Kidney (tissue), 14 donors: ENCODE results near the gene SNTG2. TPM values are rescaled to one million over a fixed set of nuclear protein-coding genes. Genes with fewer than 3 reads are reported as not detected.

Experiments used
- DNase-seq, 5 donors: peaks; one replicate each; pipeline ENCODE4 v3.0.0-alpha.2; 2013 to 2020
- FAIRE-seq: peaks from 2 replicates; lab custom pipeline; 2012; peaks lifted over from hg19 to GRCh38; lab: Jason Lieb, UNC
- H3K27ac ChIP-seq, 2 donors: one replicate each; pipeline ENCODE4 v1.7.0; 2013; ENCODE audit warnings: low read depth in 2 of 2, low read length in 2 of 2, inconsistent platforms in 1 of 2
- H3K27me3 ChIP-seq: one replicate; pipeline ENCODE4 v1.7.1; 2013; ENCODE audit warnings: low read length, inconsistent platforms; ENCODE audit not compliant: control insufficient read depth, insufficient read depth
- H3K36me3 ChIP-seq, 3 donors: one replicate each; pipeline versions ENCODE4 v1.7.0 to v1.7.1; 2013; ENCODE audit warnings: low read length in 3 of 3, control low read depth in 1 of 3, inconsistent platforms in 1 of 3; ENCODE audit not compliant: insufficient read depth in 3 of 3, control insufficient read depth in 2 of 3
- H3K4me1 ChIP-seq, 3 donors: one replicate each; pipeline versions ENCODE4 v1.7.0 to v1.7.1; 2013; ENCODE audit warnings: low read length in 3 of 3, inconsistent platforms in 1 of 3, low read depth in 1 of 3; ENCODE audit not compliant: control insufficient read depth in 2 of 3, insufficient read depth in 2 of 3
- H3K4me3 ChIP-seq, 3 donors: one replicate each; pipeline versions ENCODE4 v1.7.0 to v1.8.1; 2013; ENCODE audit warnings: low read length in 3 of 3, control low read depth in 1 of 3, inconsistent platforms in 1 of 3
- H3K9ac ChIP-seq, 3 donors: one replicate each; pipeline versions ENCODE4 v1.7.0 to v1.7.1; 2013; ENCODE audit warnings: low read length in 3 of 3, control low read depth in 1 of 3, inconsistent platforms in 1 of 3
- H3K9me3 ChIP-seq, 3 donors: one replicate each; pipeline versions ENCODE4 v1.7.0 to v1.7.1; 2013; ENCODE audit warnings: low read length in 3 of 3, control low read depth in 1 of 3, inconsistent platforms in 1 of 3; ENCODE audit not compliant: control insufficient read depth in 2 of 3, insufficient read depth in 1 of 3
- CTCF ChIP-seq: IDR thresholded peaks from 3 replicates; pipeline ENCODE4 v1.5.1; 2012; ENCODE audit warnings: mild to moderate bottlenecking, moderate library complexity, borderline replicate concordance; ENCODE audit not compliant: insufficient read depth; ENCODE audit errors: extremely low read depth
- intact Hi-C: fragments of 100-400 bp; cut with DNase I; formaldehyde crosslinking; loops from one replicate; pipeline ENCODE4 v1.11.1; 2022
- polyA plus RNA-seq: library from polyadenylated mRNA; stranded (reverse); fragments of 350-450 nt; fragmentation: Illumina TruSeq; extraction: RNeasy Lipid Tissue Mini Kit (QIAGEN cat#74804); gene quantifications from one replicate; pipeline ENCODE4 v1.2.3, GENCODE V29; 2014; ENCODE audit warnings: low read depth, low replicate concordance; ENCODE audit not compliant: insufficient read depth
- total RNA-seq: library from RNA; stranded (reverse); fragmentation: NEBNext Ultra II Directional; extraction: Animal tissue kit (Norgen Biotek cat#: 25700); gene quantifications from one replicate; pipeline ENCODE4 v1.2.1, GENCODE V29; 2021
- donor health status: control.
- donor health status: control.
- donor health status: control.
- donor health status: control.
- donor health status: control.
- donor health status: DM: yes; HTN: yes; CAD: no.
- donor health status: Normal renal cell carcinoma (clear cell type).

Gene SNTG2
- total and polyA plus RNA-seq, 2 donors from 2014 or later = 2.2 TPM; not detected in 1

- Histone ChIP-seq H3K4me3 (no peak overlapping the region), H3K4me1 (no peaks in the 10 kb centered on the region), H3K27me3 (no peaks in the 10 kb centered on the region), H3K9me3 (no peaks in the 10 kb centered on the region), H3K27ac (no peak overlapping the region), H3K9ac (no peak overlapping the region), H3K36me3 (no peaks in the 10 kb centered on the region)
- FAIRE-seq (no peak), DNase-seq (peak in 1 of 5 donors; percentile 31)
- intact Hi-C loops = no loop called here
- TF ChIP-seq CTCF = no peak
Measured at GRCh38 chr2:1082456-1083205, 132.0 kb downstream of the SNTG2 start.

GRCh38 chr2:1088192-1088860 lies 137.7 kb downstream of the SNTG2 start:
- TF ChIP-seq CTCF = no peak
- Histone ChIP-seq H3K4me3 (no peak overlapping the region), H3K27me3 (no peaks in the 10 kb centered on the region), H3K9ac (no peak overlapping the region), H3K36me3 (no peaks in the 10 kb centered on the region), H3K4me1 (no peaks in the 10 kb centered on the region), H3K27ac (no peak overlapping the region), H3K9me3 (no peaks in the 10 kb centered on the region)
- FAIRE-seq (no peak), DNase-seq (no peak)
- intact Hi-C loops = no loop called here

- no peaks in the 10 kb centered on the region for H3K9me3 ChIP-seq
- H3K4me1 ChIP-seq = no peaks in the 10 kb centered on the region
- FAIRE-seq = no peak
- no peak overlapping the region for H3K27ac ChIP-seq
- H3K4me3 ChIP-seq = no peak overlapping the region
- no peak for DNase-seq
- TF ChIP-seq CTCF = no peak
- no peaks in the 10 kb centered on the region for H3K27me3 ChIP-seq
- no peaks in the 10 kb centered on the region for H3K36me3 ChIP-seq
- intact Hi-C loops = no loop called here
- no peak overlapping the region for H3K9ac ChIP-seq
Measured at GRCh38 chr2:1088940-1089339, 138.3 kb downstream of the SNTG2 start.
